ENCODE measurements around the gene PLAC8.
"Not testable (repeated sequence)": the region's sequence is repeated elsewhere in the genome, so short reads cannot be mapped to it uniquely, and the experiment has no call there.

PLAC8 gene

GRCh38 chr4:83062739-83063138 is 51.8 kb downstream of the PLAC8 start:
- no peak for DNase-seq

DNA sequence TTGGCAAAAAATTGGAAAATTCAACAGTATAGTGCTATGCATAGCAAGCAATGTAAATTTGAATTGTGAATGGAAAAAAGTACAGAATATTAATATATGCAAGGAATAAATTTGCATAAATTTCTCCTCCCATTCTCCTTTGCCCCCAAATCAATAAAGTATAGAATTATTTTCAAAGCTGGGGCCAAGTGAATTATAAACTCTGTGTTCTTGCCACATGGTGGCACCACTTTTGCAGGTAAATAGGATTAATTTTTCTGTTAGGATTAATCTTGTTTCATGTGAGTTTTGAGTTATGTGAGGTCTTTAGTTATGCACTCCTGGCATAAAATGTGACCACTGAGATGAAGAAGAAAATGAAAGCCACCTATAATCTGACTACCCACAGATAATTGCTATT is 59.6 kb downstream of the PLAC8 start:
- DNase-seq = no peak

DNA sequence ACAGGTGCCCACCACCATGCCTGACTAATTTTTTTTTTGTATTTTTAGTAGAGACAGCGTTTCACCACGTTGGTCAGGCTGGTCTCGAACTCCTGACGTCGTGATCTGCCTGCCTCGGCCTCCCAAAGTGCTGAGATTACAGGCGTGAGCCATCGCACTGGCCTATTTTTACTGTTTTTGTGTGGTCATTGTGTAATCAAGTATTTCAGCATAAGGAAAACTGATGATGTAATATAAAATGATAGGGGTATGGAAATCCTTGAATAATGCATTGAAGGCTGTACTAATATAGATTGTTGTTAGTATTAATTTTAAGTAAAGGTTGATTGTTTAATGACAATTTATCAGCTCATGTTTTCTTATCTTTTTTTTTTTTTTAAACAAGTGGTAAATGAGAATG is 65.7 kb downstream of the PLAC8 start:
- not testable (repeated sequence) for DNase-seq

DNA sequence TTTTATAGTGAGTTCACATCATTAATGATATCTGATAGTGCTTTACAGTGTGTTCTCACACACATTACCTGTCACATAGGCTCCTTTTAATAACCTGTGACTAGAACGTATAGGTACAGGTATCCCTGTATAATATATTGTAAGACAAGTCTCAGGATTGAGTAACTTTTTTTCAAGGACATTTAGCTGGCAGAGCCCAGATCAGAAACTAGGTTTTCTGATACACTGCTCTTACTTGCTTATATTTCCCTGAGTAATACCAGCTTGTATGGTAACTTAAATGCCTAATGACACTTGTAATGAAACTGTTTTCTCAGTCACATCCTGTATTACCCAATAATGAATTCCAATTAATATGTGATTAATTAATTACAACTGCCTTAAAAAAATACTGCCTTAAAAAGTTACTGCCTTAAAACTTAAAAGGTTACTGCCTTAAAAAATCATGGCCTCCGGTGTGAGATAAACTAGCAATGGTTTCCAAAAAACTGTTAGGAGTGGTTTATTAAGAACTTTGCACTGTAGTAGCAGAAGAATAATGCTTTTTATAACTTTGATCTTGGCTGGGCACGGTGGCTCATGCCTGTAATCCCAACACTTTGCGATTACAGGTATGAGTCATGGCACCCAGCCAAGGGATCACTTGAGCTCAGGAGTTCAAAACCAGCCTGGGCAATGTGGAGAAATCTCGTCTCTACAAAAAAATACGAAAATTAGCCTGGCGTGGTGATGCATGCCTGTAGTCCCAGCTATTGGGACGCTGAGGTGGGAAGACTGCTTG is 67.6 kb downstream of the PLAC8 start:
- no peak for DNase-seq

DNA sequence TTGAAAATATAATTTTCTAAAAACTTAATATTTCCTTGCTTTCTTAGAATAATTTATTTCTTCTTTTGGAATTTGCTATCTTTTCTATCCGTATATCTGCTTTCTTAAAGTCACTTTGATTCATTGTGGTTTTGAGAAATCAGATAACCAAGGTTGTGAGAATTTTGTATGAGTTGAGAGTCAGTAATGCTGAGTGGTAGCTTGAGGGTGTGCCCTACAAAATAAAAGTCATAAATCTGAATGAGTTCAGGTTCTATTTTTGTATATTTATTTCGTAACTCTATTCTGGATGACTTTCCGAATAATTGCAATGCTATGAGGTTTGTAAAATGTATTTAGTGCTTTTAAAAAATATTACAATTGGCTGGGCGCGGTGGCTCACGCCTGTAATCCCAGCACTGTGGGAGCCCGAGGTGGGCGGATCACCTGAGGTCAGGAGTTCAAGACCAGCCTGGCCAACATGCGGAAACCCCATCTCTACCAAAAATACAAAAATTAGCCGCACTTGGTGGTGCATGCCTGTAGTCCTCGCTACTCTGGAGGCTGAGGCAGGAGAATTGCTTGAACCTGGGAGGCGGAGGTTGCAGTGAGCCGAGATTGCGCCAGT is 70.6 kb downstream of the PLAC8 start:
- DNase-seq = no peak

DNA sequence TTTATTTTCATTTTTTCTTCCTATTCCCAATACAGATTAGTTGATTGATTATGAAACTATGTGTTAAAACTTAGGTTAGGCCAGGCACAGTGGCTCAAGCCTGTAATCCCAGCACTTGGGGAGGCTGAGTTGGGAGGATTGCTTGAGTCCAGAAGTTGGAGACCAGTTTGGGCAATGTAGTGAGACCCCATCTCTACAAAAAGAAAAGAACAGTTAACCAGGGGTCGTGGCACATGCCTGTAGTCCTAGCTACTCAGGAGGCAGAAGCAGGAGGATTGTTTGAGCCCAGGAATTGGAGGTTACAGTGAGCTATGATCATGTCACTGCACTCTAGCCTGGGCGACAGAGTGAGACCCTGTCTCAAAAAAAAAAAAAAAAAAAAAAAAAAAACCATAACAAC is 71.4 kb downstream of the PLAC8 start:
- DNase-seq = not testable (repeated sequence)

GRCh38 chr4:83040269-83040668 is 74.3 kb downstream of the PLAC8 start:
- no peak for DNase-seq
